Spinal cord (tissue), 10 donors: Measurements from ENCODE around the gene PARD3B. TPM values are rescaled to one million over a fixed set of nuclear protein-coding genes. Genes with fewer than 3 reads are reported as not detected.

ENCODE experiments used
- DNase-seq, 6 donors: peaks; one replicate each; pipeline versions ENCODE4 v3.0.0 to v3.0.0-alpha.2; 2013 to 2015; ENCODE audit warnings: low spot score in 6 of 6, low read depth in 4 of 6
- H3K27ac ChIP-seq: one replicate; pipeline ENCODE4 v1.5.1; 2013; ENCODE audit warnings: low read depth, low read length, control low read depth
- H3K27me3 ChIP-seq: one replicate; pipeline ENCODE4 v1.6.1; 2013; ENCODE audit warnings: low read length; ENCODE audit not compliant: control insufficient read depth, insufficient read depth
- H3K36me3 ChIP-seq: one replicate; pipeline ENCODE4 v1.6.1; 2013; ENCODE audit warnings: low read length; ENCODE audit not compliant: control insufficient read depth, insufficient read depth
- H3K4me1 ChIP-seq: one replicate; pipeline ENCODE4 v1.6.1; 2013; ENCODE audit warnings: low read length; ENCODE audit not compliant: control insufficient read depth, insufficient read depth
- H3K4me3 ChIP-seq: one replicate; pipeline ENCODE4 v1.5.1; 2013; ENCODE audit warnings: low read depth, low read length, control low read depth
- H3K9me3 ChIP-seq: one replicate; pipeline ENCODE4 v1.6.1; 2013; ENCODE audit warnings: low read length; ENCODE audit not compliant: control insufficient read depth, insufficient read depth
- WGBS: methylation state at CpG from one replicate; pipeline ENCODE4 v1.1.5; 2013; ENCODE audit warnings: missing lambda C conversion rate; ENCODE audit not compliant: insufficient coverage; 5-methylcytosine and 5-hydroxymethylcytosine counted together
- polyA plus RNA-seq, 2 donors: library from polyadenylated mRNA; unstranded; fragments of 120-200 nt; gene quantifications; one replicate each; pipeline ENCODE4 v1.2.1, GENCODE V29; 2013; ENCODE audit not compliant: insufficient read length in 2 of 2
- total RNA-seq, 2 donors: library from RNA; depleted of rRNA in 1 of 2; stranded (reverse); fragments of 120-200 nt in 1 of 2; fragments of >200 nt in 1 of 2; gene quantifications; one replicate each; pipeline versions ENCODE4 v1.2.3 to v1.2.4, GENCODE V29; 2013 to 2014
- donor health status: healthy.

The PARD3B gene
- total and polyA plus RNA-seq, 4 donors: 10.8 to 34.6 (median 22.1) TPM

- 80% methylated on average over 1 of the region's 2 CpGs for WGBS
- H3K36me3 ChIP-seq: no peaks in the 10 kb centered on the region
- DNase-seq: no peak
- no peak overlapping the region for H3K4me3 ChIP-seq
- no peak overlapping the region for H3K27ac ChIP-seq
- H3K9me3 ChIP-seq: no peaks in the 10 kb centered on the region
- H3K4me1 ChIP-seq: no peaks in the 10 kb centered on the region
- no peaks in the 10 kb centered on the region for H3K27me3 ChIP-seq
Observed at GRCh38 chr2:205505371-205505770, 960.1 kb downstream of the PARD3B start.

GRCh38 chr2:205509655-205510054, 964.4 kb downstream of the PARD3B start:
- Histone ChIP-seq H3K27ac (no peak overlapping the region), H3K36me3 (no peaks in the 10 kb centered on the region), H3K9me3 (no peaks in the 10 kb centered on the region), H3K4me3 (no peak overlapping the region), H3K4me1 (no peaks in the 10 kb centered on the region), H3K27me3 (no peaks in the 10 kb centered on the region)
- no peak for DNase-seq
- 92% methylated on average over 4 of the region's 4 CpGs for WGBS

- no peak overlapping the region for H3K4me3 ChIP-seq
- H3K36me3 ChIP-seq: no peaks in the 10 kb centered on the region
- no peak for DNase-seq
- H3K4me1 ChIP-seq: no peaks in the 10 kb centered on the region
- H3K27ac ChIP-seq: no peak overlapping the region
- no peaks in the 10 kb centered on the region for H3K27me3 ChIP-seq
- 89% methylated on average over 1 of the region's 2 CpGs for WGBS
- H3K9me3 ChIP-seq: no peaks in the 10 kb centered on the region
Observed at GRCh38 chr2:205510345-205510744, 965.1 kb downstream of the PARD3B start.

- DNase-seq: no peak
- Histone ChIP-seq H3K9me3 (no peaks in the 10 kb centered on the region), H3K36me3 (no peaks in the 10 kb centered on the region), H3K4me3 (no peak overlapping the region), H3K27me3 (no peaks in the 10 kb centered on the region), H3K27ac (no peak overlapping the region), H3K4me1 (no peaks in the 10 kb centered on the region)
- 73% methylated on average over 2 of the region's 2 CpGs for WGBS
Observed at GRCh38 chr2:205511221-205511620, 965.9 kb downstream of the PARD3B start.

GRCh38 chr2:205511641-205512040, 966.4 kb downstream of the PARD3B start:
- no peak for DNase-seq
- H3K4me1 ChIP-seq: no peaks in the 10 kb centered on the region
- H3K27ac ChIP-seq: no peak overlapping the region
- H3K36me3 ChIP-seq: no peaks in the 10 kb centered on the region
- H3K27me3 ChIP-seq: no peaks in the 10 kb centered on the region
- H3K4me3 ChIP-seq: no peak overlapping the region
- peaks cover 1% of the 10 kb centered on the region for H3K9me3 ChIP-seq
- WGBS: no CpG with 5 or more reads among the region's 3 CpGs

GRCh38 chr2:205520311-205520710, 975.0 kb downstream of the PARD3B start:
- Histone ChIP-seq H3K27ac (no peak overlapping the region), H3K27me3 (no peaks in the 10 kb centered on the region), H3K4me1 (no peaks in the 10 kb centered on the region), H3K36me3 (no peaks in the 10 kb centered on the region), H3K4me3 (no peak overlapping the region), H3K9me3 (peaks cover 14% of the 10 kb centered on the region)
- no peak for DNase-seq
- no CpG with 5 or more reads among the region's 4 CpGs for WGBS

- Histone ChIP-seq H3K36me3 (no peaks in the 10 kb centered on the region), H3K4me1 (no peaks in the 10 kb centered on the region), H3K4me3 (no peak overlapping the region), H3K27ac (no peak overlapping the region), H3K27me3 (no peaks in the 10 kb centered on the region), H3K9me3 (no peaks in the 10 kb centered on the region)
- 100% methylated on average over 2 of the region's 3 CpGs for WGBS
- DNase-seq: no peak
Observed at GRCh38 chr2:205524656-205525055, 979.4 kb downstream of the PARD3B start.

GRCh38 chr2:205527801-205528200, 982.5 kb downstream of the PARD3B start:
- Histone ChIP-seq H3K27ac (no peak overlapping the region), H3K4me3 (no peak overlapping the region), H3K4me1 (no peaks in the 10 kb centered on the region), H3K27me3 (no peaks in the 10 kb centered on the region), H3K9me3 (no peaks in the 10 kb centered on the region), H3K36me3 (no peaks in the 10 kb centered on the region)
- no peak for DNase-seq

GRCh38 chr2:205531072-205531471, 985.8 kb downstream of the PARD3B start:
- H3K4me3 ChIP-seq: no peak overlapping the region
- H3K9me3 ChIP-seq: no peaks in the 10 kb centered on the region
- no peak for DNase-seq
- no peaks in the 10 kb centered on the region for H3K27me3 ChIP-seq
- H3K27ac ChIP-seq: no peak overlapping the region
- WGBS: no CpG with 5 or more reads among the region's 2 CpGs
- no peaks in the 10 kb centered on the region for H3K36me3 ChIP-seq
- no peaks in the 10 kb centered on the region for H3K4me1 ChIP-seq

- Histone ChIP-seq H3K27ac (no peak overlapping the region), H3K4me3 (no peak overlapping the region), H3K4me1 (no peaks in the 10 kb centered on the region), H3K36me3 (no peaks in the 10 kb centered on the region), H3K9me3 (no peaks in the 10 kb centered on the region), H3K27me3 (no peaks in the 10 kb centered on the region)
- whole genome bisulfite sequencing: no CpG with 5 or more reads among the region's 9 CpGs
- DNase-seq: peak in 1 of 6 donors; percentile 71
Observed at GRCh38 chr2:205531489-205532148, 986.3 kb downstream of the PARD3B start.
